HG02870 (cell line): Measurements from ENCODE around the gene BICD1.

Experiments
- ATAC-seq: cut with Tn5 transposase; IDR thresholded peaks from one replicate; pipeline ENCODE4 v1.9.1; 2021; ENCODE audit warnings: mild to moderate bottlenecking, moderate library complexity; ENCODE audit not compliant: unreplicated experiment

BICD1 gene

DNA sequence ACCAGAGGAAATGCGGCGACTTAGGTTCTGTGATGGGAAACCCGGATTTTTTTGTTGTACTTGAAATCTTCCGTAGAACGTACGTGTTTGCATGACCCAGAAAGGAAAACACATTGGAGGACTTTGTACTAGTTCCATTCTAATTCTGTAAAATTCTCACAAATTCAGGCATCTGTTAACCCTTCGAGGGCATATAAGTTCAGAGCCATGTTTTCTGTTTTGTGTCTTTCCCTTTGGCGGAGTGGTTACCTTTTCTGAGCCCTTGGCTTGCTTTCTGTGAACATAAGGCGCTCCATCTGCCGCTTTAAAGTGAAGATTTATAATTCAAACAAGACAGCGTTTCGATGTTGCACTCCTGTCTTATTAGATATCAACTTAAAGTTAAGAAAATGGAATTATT is 34.2 kb downstream of the BICD1 start:
- no peak for ATAC-seq

DNA sequence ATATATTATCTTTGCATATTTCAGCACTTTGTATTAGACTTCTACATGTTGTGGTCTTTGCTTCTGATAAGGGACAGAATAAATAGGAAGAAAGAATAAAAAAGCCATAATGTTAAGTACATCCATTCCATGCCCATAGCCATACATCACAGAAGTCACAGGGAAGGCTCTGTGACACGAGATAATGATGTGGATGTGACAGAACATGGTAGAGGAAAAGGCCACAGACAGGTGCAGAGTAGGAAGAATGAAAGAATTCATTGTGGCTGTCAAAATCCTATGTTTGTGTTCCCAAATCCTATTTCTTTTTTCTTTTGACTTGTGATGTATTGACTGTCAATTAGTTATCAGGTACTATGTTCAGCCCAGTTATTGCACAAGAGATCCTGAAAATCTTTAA is 38.4 kb downstream of the BICD1 start:
- ATAC-seq: no peak

DNA sequence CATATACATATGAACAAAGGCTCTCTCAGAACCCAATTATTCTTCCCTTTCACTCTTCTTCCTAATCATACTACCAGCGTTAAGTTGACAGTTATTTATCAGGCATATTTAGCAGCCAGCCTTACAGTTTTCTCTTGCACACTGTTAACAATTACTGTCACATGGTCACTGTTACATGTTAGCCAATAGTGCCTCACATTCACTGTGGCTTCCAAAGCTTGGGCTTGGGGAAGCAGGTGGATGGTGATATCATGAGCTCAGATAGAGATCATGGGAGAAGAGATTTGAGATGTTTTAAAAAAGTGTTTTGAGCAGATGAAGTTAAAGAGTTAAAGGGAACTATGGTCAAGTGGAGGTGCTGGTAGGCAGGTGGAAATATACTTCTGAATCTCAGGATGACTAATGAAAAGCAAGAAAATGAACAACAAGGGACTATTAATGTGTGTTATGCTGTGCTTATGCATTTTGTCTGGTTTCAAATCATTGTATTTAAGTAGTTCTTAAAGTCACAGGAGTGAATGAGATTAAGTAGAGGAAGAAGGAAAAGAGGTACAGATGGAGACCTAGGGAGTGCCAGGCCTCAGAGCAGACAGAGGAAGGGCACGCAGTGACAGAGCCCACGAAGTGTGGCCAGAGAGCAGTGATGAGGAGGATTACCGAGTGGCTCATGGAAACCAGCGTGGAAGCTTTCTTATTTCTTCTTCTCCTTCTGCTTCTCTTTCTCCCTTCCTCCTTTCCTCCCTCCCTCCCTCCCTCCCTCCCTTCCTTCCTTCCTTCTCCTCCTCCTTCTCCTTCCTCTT is 39.6 kb downstream of the BICD1 start:
- peak; percentile 95 for ATAC-seq

DNA sequence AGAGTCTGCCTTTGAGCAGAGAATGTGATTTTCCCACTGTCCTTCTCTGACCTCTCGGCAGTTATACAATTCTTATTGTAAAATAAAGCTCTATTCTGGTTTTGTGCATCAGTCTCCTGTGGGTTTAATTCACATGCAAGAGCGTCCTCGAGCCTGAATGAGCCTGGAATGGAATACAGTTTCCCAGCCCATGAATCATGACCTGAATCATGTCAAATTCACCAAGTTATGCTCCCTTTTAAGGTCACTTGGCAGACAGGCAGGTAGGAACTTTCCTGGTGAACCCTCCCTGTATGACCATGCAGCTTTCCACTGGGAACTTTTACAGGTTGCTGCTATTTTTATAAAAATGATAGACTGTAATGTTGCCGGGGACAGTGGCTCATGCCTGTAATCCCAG is 41.7 kb downstream of the BICD1 start:
- ATAC-seq: no peak

DNA sequence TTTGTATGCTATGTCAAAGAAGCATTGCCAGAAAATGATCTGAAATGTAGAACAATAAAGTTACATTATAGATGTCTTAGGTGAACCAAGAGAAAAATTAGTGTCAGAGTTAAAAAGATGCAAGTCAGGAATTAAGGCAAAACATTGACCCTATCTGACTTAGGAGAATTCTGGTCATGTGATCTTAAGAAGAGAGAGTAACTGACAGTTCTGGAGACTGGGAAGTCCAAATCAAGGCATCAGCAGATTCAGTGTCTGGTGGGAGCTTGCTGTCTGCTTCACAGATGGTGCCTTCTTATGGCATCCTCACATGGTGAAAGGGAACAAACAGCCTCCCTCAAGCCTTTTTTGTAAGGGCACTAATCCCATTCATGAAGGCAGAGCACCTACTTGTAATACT is 42.8 kb downstream of the BICD1 start:
- ATAC-seq: no peak

DNA sequence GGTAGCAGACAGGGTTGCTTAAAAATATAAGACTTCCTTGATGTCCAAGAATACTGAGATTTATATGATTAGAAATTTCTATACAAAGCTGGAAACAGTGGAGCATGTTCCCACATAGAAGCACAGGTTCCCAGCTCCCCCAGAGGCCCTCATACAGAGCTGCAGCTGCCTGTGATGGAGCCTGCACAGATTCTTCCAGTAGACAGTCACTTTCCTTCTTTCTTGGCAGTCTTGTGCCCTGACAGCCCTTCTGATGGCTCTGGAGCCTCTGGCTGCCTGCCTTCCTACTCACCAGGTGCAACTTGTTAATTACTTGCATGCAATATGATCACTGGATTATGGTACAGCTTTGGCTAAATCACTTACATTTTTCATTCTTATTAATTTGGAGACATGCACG is 44.4 kb downstream of the BICD1 start:
- no peak for ATAC-seq

DNA sequence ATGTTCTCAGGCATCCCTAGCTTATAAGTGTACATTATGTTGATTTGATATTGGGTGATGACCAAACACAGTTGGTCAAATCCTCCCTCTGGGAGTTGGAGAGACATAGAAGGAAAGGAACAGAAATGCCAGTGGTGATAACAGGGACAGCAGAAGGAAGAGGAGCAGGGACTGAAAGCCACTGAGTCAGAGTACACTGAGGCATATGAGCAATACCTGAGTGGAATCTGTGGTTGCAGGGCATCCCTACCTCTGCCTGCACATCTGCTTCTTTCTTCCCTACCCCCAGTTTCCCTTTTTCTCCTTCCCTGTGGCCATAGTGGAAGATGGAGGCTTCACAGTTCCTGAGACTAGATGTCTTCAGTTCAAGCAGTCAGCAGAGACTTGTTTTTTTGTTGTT is 44.9 kb downstream of the BICD1 start:
- no peak for ATAC-seq

DNA sequence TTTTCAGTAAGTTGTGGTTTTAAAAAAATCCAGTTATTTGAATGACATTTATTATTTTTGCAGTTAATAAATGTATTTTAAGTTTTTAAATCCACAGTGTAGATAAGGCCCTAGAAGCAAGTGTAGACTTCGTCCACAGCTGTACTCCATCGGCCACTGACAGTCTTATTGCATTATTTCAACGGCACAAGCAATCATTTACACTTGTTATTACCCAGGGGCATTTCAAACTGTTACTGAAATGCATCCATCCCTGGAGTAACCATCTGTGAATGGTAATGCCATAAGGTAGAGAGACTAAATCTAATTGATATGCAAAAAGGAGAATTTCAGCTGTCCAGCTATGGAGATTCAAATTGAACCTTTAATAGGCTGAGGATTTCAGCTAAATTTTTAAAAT is 48.4 kb downstream of the BICD1 start:
- ATAC-seq: no peak

DNA sequence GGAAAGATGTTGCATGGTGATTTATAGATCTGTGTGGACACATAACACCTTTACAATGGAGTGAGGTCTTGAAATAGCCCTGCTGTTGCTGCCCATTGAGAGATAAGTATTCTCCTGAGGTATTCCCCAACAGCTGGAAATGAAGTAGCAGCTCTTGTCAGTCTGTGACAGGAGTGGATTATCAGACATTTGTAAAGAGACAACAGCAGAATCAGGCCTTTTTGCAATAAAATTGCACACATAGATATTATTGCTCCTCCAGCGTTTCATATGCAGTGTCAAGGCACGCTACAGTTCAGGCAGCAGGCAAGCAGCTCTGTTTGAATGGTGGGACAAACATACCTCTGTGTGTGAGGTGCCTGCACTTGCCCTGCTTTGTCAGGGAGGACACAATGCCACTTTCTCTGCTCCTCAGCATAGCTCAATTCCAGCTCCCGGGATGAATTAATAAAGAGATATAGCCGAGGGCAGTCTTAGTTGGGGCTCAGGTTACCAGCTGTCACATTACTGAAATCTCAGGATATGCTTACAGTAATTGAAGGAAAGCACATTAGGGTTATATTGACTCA is 49.4 kb downstream of the BICD1 start:
- no peak for ATAC-seq

DNA sequence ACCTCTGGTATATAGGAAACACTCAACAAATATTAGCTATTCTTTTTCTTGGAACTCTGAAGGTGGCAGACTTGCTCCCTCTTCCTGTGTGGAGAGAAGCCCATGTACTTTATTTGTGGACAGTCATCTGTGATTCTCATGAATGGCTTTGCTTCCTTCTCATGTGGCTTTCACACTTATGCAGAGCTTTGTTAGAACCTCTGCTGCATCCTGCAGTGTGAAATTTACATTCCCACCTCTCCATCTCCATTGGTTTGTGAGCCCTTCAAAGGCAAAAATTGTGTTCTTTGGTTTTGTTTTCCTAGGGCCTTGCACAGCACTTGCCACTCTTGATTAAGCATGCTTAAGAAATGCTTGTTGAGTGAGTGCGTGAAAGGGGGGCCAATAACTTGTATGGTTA is 51.9 kb downstream of the BICD1 start:
- no peak for ATAC-seq

DNA sequence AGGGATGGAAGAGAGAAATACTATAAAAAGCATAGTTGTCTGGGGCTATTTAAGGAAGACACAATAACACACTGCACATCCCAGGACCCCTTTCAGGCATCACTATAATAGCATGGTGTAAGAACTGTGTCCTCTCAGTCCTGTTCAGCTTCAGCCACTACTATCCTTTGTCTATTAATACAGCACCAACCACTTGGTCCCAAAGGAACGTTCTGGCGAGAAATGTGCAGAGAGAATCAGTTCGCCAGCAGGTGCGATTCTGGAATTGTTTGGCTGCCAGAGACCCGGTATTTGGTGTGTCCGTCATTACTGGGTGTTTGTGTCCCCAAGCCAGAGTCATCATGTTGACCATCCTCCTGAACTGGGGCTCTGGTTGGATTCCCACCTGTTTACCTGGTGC is 52.7 kb downstream of the BICD1 start:
- no peak for ATAC-seq

DNA sequence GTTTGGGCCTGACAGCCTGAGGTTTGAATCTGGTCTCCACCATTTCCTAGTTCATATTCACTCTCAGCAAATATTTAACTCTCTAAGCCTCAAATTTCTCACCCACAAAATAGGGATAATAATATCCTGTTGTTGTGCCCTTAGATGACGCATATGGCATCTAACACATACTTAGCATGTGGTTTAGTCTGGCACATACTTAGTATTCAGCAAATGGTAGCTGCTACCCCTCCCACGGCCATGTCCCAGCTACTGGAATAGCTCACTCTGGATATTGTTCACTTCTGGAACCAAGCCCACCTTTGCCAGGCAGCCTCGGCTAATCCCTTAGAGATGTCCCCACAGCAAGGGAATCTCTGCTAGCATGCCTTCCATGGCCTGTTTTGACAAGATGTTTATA is 53.3 kb downstream of the BICD1 start:
- ATAC-seq: no peak

DNA sequence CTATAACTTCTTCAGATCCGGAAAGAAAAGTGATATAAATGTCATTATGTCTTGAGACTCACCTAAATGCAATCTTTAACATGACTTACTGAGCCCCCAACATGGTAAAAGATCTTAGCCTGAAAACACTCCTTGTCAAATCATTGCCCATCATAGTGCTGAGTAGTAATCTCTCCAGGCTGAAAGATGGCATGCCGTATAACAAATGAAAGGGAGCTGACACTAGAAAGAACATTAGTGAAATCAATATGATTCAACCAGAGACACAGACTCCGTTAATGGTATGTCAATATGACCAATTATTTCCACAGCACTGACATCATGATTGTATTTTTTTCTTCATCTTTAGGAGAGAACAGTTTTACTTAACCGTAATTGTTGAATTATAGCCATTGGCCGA is 54.4 kb downstream of the BICD1 start:
- no peak for ATAC-seq

DNA sequence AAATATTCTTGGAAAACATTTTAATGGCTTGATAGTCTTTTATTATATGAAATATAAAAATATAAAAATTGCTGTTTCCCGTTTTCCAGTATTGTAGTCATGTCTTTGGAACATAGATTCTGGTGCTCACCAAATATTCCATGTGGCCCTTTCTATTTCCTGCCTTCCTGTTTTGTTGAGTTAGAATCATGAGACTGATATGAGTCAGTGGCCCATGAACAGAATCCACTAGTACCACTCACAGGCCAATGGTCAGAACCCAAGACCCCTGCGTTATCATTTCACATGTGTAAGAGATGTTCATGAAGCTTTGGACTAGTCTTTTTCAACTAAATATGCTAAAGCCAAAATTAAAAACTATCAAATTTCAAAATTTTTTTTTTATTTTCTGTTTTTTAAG is 56.9 kb downstream of the BICD1 start:
- no peak for ATAC-seq

DNA sequence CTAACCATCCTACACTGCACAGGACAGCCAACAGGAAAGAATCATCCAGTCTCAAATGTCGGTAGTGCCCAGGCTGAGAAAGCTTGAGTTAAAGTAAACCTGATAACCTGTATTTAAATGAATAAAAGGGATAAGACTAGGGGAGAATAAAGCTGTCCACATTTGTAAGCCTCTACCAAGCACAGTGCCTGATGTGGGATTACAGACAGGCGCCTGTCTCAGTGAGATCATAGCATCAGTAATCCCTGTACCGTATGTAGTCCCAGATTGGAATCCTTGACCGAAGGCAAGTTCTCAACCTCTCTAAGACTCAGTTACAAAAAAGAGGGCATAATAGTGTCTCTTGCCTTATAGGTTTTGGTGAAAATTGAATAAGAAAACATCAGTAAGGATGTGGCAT is 59.9 kb downstream of the BICD1 start:
- no peak for ATAC-seq

DNA sequence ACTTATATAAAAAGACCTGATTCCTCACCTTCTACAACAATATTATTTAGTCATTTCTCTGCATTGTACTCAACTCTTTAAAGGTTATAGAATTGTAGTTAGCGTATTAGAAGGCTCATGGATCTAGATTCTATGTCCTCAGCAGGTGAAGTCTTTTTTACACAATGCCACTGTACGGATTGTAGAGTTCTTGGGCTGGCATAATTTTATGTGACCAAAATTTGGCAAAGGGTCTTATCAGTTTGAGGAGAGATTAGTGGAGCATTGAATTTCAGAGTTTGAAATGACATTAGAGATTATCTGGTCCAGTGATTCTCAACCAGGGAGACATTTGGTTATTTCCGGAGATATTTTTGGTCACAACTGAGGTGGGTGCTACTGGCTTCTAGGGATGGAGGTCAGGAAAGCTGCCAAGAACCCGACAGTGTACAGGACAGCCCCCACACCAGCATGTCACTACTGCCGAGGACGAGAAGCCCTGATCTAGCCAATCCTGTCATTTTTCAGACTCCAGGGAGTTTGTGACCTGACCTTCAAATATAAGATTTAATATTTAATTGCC is 63.9 kb downstream of the BICD1 start:
- ATAC-seq: no peak

DNA sequence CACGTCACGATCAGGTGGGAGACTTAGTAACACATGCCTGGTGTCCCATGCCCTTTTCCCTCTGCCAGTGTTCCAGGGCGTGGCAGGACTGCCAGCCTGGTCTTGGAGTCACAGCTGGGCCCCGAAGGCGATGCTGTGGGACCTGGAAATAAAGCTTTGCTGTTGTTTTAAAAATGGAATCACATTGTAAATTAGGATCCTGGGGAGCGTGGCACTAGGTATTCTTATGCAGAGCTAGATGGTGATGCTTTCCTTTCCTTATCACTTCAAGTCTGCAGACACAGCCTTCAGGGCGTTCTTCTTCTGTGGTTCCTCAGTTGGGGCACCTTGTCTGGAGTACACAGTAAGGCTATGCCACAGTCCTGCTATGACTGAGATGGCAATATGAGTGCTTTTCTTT is 64.6 kb downstream of the BICD1 start:
- ATAC-seq: no peak

DNA sequence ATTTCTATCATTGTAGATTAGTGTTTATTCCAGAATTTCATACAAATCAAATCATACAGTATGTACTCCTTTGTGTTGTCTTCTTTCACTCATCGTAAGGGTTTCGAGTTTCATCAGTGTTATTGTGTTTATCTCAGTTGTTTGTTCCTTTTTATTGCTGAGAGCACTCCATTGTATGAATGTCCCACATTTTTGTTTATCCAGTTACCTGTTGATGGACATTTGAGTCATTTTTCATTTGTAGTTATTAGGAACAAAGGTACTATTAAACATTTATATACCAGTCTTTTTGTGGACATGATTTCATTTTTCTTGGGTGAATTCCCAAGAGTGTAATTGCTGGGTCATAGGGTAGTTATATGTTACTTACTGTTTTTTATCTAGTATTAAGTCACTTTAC is 70.0 kb downstream of the BICD1 start:
- ATAC-seq: no peak

DNA sequence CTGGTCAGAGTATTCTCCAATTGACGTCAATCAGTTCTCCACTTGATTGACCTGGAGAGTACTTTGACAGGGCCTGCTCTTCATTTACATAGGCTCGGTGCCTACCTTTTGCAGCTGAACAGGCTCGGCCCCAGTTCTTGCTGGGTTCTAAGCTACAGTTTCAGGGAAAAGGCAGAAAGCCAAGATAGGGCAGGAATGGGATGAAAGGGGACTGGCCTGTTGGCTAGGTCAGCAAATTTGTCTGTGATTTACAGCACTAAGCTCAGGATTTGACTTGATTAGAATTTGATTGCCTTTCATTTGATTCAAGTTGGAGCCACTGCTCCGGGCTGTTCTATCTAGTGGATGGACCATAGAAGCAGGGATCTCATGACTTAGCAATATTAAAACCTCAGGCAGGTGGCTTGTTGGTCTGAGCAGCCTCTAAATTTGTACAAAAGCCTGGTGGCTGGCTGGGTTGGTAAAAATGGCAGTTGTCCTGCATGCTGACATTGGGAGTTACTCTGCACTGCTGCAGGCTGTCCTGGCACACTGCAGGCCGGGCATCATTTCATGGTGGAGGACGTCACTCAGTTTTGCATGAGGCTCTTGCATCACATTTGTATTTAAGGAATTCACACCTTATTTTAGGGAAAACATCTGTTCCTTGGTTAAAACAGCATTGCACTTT is 71.8 kb downstream of the BICD1 start:
- ATAC-seq: no peak

DNA sequence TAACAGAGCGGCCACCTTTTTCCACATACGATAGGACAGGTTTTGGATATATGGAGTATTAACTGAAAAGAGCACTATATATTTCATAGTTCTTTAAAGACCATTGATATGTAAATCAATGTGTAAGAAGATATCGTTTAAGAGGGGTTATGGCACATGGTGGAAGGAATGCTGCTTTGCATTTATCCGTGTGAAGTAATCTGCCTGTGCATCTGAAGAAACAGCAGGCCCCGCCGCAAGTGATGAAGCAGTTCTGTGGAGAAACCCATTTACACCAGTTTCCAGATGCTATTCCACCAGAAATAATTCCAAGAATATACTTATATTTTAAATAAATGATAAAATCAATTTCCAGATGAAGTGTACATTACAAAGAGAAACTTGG is 72.4 kb downstream of the BICD1 start:
- ATAC-seq: no peak

DNA sequence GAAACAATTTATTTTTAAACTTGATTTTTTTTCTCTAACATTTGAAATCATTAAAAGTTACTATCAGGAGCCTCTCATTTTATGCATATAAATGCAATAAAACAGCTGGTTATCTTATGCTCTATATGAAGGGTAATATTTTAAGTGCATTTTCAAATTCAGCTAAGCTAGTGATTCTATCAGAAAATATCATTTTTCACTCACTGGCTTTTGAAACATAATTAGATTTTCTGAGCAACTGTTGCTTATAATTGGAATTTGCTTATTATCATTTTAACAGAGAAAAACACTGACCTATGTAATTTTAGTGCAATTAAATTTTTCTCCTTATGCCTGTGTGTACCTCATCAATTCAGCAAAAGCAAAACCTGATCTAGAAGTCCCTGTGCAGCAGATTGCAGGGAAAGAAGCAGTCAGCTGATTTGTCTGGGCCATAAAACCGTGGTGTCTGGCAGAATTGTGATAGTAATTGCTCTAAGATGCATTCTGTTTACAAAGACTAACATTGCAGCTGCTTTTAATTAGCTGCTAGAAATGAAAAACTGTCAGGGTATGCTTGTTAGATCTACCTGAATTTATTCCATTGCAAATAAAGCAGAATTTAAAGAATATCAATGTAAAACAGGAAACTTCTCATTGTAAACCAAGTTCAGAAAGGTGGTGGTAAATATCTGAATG is 75.0 kb downstream of the BICD1 start:
- ATAC-seq: no peak

DNA sequence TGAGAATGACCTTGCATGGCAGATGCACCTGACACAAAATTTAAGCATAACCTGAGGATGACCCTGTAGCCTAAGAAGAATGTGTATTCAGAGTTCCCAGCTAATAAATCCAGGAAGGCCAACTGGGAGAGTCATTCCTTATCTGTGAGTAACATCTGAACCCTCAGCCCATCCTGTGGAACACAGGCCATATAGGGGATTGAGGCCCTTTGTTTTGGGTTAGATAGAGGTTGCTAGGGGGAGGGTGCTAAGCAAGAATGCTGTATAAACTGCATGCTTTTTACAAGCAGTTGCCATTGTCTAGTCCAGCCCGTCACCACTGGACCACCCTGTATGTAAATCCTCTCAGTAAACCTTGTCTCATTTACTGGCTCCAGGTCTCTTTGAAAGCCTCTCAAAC is 77.0 kb downstream of the BICD1 start:
- no peak for ATAC-seq
